Measurements from ENCODE around the gene L1CAM.

L1CAM gene, protein sequence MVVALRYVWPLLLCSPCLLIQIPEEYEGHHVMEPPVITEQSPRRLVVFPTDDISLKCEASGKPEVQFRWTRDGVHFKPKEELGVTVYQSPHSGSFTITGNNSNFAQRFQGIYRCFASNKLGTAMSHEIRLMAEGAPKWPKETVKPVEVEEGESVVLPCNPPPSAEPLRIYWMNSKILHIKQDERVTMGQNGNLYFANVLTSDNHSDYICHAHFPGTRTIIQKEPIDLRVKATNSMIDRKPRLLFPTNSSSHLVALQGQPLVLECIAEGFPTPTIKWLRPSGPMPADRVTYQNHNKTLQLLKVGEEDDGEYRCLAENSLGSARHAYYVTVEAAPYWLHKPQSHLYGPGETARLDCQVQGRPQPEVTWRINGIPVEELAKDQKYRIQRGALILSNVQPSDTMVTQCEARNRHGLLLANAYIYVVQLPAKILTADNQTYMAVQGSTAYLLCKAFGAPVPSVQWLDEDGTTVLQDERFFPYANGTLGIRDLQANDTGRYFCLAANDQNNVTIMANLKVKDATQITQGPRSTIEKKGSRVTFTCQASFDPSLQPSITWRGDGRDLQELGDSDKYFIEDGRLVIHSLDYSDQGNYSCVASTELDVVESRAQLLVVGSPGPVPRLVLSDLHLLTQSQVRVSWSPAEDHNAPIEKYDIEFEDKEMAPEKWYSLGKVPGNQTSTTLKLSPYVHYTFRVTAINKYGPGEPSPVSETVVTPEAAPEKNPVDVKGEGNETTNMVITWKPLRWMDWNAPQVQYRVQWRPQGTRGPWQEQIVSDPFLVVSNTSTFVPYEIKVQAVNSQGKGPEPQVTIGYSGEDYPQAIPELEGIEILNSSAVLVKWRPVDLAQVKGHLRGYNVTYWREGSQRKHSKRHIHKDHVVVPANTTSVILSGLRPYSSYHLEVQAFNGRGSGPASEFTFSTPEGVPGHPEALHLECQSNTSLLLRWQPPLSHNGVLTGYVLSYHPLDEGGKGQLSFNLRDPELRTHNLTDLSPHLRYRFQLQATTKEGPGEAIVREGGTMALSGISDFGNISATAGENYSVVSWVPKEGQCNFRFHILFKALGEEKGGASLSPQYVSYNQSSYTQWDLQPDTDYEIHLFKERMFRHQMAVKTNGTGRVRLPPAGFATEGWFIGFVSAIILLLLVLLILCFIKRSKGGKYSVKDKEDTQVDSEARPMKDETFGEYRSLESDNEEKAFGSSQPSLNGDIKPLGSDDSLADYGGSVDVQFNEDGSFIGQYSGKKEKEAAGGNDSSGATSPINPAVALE

DNA sequence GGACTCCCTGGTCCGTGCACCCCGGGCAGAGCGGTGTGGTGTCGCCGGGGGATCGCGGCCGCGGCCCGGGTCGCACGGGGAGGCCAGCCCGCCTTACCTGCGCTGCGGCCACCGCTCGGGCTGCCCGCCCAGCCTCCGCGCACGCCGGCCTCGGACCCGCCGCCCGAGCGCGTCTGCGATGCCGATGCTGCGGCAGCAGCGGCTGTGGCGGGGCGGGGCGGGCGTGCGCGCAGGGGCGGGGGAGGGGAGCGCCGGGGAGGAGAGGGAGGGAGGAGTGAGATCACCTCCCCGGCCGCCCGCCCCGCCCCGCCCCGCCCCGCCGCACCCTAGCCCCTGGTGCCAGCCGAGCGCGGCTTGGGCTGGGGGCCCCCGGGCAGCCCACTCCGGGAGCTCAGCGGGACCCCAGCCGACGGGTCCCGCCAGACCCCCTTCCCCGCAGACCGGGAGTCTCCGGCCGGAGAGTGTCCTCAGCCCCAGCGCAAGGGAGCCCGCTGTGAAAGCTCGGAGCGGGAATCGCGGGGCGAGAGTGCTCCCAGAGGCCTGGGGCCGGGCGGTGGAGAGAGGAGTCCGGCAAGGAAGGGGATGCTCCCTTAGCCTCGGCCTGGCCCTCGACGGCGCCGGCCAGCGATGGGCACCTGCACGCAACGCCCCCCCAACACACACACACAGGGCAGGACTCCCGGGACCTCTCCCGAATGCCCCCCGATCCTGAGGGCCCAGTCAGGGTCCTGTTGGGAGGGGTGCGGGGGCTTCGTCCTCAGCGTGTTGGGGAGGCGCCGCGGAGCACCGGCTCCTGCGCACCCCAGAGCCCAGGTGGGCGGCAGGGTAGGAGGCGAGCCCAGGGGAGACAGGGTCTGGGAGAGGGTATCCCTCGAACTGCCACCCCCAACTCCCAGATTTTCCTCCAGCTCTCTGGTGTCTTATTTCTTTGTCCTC is at the start of gene L1CAM:
TSS of gene L1CAM (minus strand) at position 206 of the 936 bp plus-strand sequence. CDS start 10,337 bp downstream, outside the sequence.
- peak; percentile 23 for DNase-seq

GRCh38 chrX:153935326-153935851 is 49.4 kb upstream of the L1CAM start:
- DNase-seq, result no peak

DNA sequence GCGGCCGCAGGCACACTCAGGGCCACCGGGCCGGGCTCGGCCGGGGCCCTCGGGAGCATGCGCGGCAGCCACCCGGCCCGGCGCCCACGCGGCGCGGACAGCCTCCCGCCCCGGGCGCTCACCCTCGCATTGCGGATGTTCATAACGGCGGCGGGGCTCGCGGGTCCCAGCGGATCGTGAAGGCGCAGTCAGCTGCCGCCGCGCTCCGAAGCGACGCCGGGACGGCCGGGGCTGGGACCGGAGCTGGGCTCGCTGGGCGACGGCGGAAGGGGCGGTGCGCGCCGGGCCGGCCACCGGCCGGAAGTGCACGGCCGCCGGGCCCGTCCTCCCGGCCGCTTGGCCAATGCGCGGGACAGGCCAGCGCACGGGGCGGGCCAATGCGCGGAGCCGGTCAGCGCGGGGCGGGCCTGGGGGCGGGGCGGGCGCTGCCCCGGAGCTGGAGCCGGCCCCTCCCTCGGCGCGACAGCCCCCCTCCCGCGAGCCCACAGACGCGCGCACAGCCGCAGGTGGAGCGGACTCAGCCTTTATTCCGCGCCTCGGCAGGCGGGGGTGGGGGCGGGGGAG is 48.9 kb upstream of the L1CAM start, which contains the start of gene NAA10:
TSS of gene NAA10 (minus strand) at position 276 of the 564 bp plus-strand sequence. CDS start at position 143, 133 bp downstream.
- DNase-seq, result peak; percentile 81

GRCh38 chrX:153934148-153934761 is 48.3 kb upstream of the L1CAM start:
- DNase-seq, result no peak

DNA sequence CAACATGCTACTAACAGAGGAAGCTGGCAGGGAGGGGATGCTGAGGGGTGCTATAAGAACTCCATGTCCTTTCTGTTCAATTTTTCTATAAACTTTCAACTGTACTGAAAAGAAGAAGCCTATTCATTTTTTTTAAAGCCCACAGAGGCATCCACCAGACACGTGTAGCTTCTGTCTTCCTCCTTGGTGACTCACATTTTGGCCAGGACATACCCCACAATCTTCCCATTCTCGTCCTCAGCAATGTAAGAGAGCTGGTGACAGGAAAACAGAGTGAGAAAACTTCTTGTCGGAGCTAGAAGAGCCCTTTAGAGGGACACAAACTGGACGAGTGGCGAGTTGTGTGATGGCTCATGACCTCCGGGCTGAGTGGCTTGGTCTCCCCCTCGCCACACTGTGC is 47.8 kb upstream of the L1CAM start:
- peak; percentile 25 for DNase-seq

DNA sequence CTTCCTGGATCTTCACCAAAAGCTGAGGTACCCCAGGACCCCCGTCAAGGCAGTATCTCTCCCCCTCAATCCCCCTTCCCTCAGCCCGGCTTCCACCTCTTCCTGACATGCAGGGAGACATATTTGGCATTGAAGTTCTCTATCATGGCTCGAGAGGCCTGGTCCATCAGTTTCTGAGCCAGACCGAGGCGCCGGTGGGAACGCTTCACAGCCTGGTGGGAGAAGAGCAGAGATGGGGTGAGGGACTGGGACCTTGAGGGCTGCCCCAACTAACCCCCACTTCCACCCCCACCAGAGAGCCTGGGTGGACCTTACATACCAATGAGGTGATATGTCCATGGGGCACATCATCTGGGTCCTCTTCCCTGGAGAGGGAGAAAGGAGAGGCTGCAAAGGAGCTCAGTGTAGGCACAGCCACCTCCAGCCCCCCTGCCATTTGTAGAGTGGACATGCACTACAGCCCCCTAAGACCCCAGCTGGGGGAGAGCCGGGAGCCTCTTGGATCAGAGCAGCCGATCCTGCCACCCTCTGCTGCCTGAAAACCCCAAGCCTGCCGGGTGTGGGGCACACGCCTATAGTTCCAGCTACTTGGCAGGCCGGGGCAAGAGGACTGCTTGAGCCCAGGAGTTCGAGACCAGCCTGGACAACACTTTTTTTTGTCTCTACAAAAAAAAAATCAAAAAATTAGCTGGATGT is 46.4 kb upstream of the L1CAM start:
- DNase-seq, result no peak

- no peak for DNase-seq
Observed at GRCh38 chrX:153931748-153932147, 45.8 kb upstream of the L1CAM start.

DNA sequence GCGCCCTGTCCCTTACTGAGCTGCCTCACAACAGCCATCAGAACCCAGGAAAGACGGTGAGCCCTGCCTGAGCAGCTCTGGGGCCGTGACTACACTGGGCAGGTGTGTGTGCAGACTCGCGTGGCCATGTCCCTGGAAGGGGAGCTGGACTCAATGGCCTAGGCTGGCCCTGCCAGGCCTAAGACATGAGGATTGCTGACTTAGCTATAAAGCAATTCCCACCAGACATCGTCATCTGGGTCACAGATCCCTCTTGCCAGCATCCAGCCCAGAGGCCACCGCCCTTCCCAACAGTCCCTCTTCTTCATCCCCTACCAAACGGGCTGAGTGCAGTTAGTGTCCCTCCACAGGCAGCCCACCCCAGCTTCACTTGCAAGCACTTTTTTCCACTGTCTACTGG is 45.2 kb upstream of the L1CAM start:
- DNase-seq, result no peak

GRCh38 chrX:153930011-153930910 is 44.3 kb upstream of the L1CAM start:
- DNase-seq, result no peak

- no peak for DNase-seq
Observed at GRCh38 chrX:153929576-153929975, 43.6 kb upstream of the L1CAM start.

DNA sequence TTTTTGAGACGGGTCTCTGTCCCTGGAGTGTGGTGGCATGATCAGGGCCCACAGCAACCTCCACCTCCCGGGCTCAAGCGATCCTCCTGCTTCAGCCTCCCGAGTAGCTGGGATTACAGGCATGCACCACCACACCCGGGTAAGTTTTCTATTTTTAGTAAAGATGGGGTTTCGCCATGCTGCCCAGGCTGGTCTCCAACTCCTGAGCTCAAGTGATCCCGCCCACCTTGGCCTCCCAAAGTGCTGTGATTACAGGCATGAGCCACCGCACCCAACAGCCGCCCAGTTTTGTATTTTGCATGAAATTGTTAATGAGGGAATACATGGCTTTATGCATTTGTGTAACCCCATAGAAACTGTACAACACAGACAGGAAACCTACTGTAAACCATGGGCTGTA is 42.9 kb upstream of the L1CAM start:
- DNase-seq, result no peak

- peak; percentile 97 for DNase-seq
Observed at GRCh38 chrX:153927922-153928760, 42.2 kb upstream of the L1CAM start.

DNA sequence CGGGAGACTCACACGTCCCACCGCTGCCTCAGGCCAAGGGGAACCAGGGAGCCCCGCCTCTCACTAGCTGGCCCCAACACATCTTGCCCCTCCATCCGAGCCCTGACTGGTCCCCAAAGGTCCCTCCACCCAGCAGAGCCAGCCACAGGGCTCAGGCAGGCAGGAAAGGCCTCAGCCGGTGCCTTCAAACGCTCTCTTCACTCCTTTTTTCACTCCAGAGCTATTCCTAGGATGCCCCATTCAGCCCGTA is 41.6 kb upstream of the L1CAM start:
- no peak for DNase-seq

DNA sequence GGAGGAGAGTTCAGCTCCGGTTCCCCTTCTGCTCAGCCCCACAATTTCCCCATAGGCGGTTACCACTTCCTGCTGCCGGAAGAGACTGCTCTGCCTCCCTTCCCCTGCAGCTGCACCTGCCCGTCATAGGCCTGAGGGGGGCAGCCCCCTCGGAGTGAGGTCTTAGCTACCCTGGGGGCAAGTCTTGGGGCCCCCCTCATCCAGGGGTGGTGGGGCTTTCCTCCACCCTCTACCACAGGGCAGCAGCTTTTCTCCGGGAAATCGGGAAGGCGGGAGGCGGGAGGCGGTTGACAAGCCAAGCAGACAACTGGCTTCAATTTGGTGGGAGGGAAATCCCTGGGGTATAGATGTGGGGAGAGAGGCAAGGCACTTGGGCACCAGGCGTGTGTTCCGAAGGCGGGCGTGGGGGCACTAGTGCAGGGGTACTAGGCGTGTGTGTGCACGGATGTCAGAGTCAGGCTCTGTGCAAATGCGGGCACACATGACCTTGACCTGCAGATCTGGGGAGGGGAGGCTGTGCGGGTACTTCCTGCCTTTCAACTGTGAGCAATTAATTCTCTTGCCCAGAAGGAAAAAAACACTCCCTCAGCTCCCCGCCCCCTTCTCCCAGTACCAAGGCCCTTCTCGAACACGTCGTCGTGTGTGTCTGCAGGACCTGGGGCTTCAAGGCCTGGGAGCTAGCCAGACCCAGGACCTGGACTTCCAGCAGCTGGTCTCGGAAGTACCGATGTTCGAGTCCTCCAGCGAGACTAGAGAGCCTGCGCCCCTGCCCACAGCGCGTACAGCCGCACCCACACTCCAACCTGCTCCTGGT is 41.1 kb upstream of the L1CAM start:
- peak; percentile 72 for DNase-seq

DNA sequence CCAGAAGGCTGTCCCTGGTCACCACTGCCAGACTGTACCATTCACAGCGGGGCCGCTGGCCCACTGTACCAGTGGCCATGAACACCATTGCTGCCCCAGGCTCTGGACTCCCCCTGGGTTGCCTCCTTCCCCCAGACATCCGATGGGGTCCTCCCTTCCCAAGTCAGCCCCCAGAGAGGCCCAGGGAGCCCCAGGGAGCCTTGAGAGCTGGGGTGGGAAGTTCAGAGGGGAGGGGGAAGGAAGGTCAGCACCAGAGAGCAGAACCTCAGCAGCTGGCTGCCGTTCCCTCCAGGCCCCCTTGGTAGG is 40.5 kb upstream of the L1CAM start:
- DNase-seq, result no peak

DNA sequence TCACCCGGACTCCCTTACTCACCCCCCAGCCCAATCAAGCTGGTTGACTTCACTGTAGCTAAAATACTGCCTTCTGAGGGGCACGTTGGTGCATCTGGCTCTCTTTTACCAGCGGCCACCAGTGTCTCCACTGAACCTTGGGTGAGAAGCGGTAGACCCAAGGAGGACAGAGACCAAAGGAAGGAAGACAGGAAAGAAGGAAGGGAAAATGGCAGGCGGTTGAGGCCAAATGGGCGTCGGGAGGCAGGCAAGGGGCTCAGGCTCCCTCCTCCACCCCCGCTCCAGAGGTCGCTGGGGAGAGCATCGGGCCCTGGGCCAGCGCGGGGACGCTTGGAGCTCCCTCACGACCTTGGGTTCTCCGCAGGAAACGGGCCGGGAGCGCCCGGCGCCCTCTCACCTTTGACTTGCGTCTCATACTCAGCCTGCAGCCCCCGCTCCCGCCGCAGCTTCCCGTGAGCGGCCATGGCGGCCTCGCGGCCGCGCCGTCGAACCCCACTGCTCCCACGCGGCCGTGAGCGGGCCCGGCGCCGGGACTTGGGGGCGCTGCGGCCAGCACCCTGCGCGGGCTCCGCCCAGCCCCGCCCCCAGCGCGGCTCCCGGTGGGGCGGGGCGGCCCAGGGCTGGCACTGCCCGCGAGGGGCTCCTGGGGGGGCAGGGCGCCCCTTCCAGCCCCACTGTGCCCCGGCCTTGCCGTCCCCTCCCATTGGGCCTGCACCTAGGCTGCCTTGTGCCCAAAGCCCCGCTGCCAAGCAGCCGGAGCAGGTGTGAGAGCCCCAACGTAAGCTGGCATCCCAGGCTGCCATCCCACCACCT is 40.0 kb upstream of the L1CAM start, which contains the start of gene ARHGAP4:
TSS of gene ARHGAP4 (minus strand) at position 526 of the 813 bp plus-strand sequence. CDS start at position 464, 62 bp downstream.
- no peak for DNase-seq

- DNase-seq, result no peak
Observed at GRCh38 chrX:153925387-153925738, 39.4 kb upstream of the L1CAM start.

Data from suppressor macrophage treated with lipopolysaccharide for 4 hours (primary cell).